Caco-2 (cell line): ENCODE data around the gene CACNB1. TPM values are rescaled to one million over a fixed set of nuclear protein-coding genes. Genes with fewer than 3 reads are reported as not detected.

Experiments
- BruUV-seq: library from RNA; stranded (reverse); fragments of 400-500 nt; replicated peaks from 2 replicates; lab custom pipeline; 2021; lab: Mats Ljungman, UMichigan
- CTCF ChIA-PET: fragments of 300-600 bp; sonication (Branson Sonifier 250); formaldehyde crosslinking; loops from one replicate; lab custom pipeline; 2022; ENCODE audit warnings: antibody characterized with exemption; lab: Charles Lee
- POLR2A ChIA-PET: fragments of 300-600 bp; sonication (Branson Sonifier 250); formaldehyde crosslinking; loops from one replicate; lab custom pipeline; 2022; ENCODE audit warnings: antibody characterized with exemption; lab: Charles Lee
- DNase-seq, 2 experiments: peaks; one replicate each; pipeline versions ENCODE4 v3.0.0 to v3.0.0-alpha.2; 2020 to 2022
- H3K27me3 ChIP-seq: replicated peaks from 2 replicates; pipeline ENCODE4 v1.6.0; 2011; ENCODE audit warnings: low read length; ENCODE audit not compliant: control insufficient read depth, insufficient read depth
- H3K36me3 ChIP-seq: 2 replicates; pipeline ENCODE4 v1.5.1; 2011; ENCODE audit warnings: low read length; ENCODE audit not compliant: control insufficient read depth, insufficient read depth
- H3K4me1 ChIP-seq: fragments of 250-450 bp; sonication (Bioruptor Pico); 2 replicates; pipeline ENCODE4 v1.5.1; 2020; ENCODE audit warnings: mild to moderate bottlenecking
- H3K4me3 ChIP-seq: 2 replicates; pipeline ENCODE4 v1.5.1; 2011; ENCODE audit warnings: low read depth, mild to moderate bottlenecking, control low read depth, low read length
- H3K9me3 ChIP-seq: fragments of 250-450 bp; sonication (Bioruptor Pico); 2 replicates; pipeline ENCODE4 v1.5.1; 2020; ENCODE audit warnings: mild to moderate bottlenecking, moderate library complexity
- H3K27ac Mint-ChIP-seq: one replicate; pipeline ENCODE4 v1.8.0; 2022; ENCODE audit warnings: mixed read lengths; ENCODE audit not compliant: unreplicated experiment
- H3K27me3 Mint-ChIP-seq: one replicate; pipeline ENCODE4 v1.8.0; 2022; ENCODE audit warnings: mixed read lengths; ENCODE audit not compliant: insufficient read depth, unreplicated experiment
- H3K36me3 Mint-ChIP-seq: one replicate; pipeline ENCODE4 v1.8.0; 2022; ENCODE audit warnings: mild to moderate bottlenecking, mixed read lengths; ENCODE audit not compliant: insufficient read depth, unreplicated experiment
- H3K4me1 Mint-ChIP-seq: one replicate; pipeline ENCODE4 v1.8.0; 2022; ENCODE audit warnings: low read depth, mixed read lengths; ENCODE audit not compliant: unreplicated experiment
- H3K4me3 Mint-ChIP-seq: one replicate; pipeline ENCODE4 v1.8.0; 2022; ENCODE audit warnings: mild to moderate bottlenecking, moderate library complexity, mixed read lengths; ENCODE audit not compliant: unreplicated experiment
- H3K9me3 Mint-ChIP-seq: one replicate; pipeline ENCODE4 v1.8.0; 2022; ENCODE audit warnings: mixed read lengths; ENCODE audit not compliant: unreplicated experiment
- CTCF ChIP-seq, 2 experiments: fragments of 200-600 bp in 1 of 2; IDR thresholded peaks; 1 replicate in 1 of 2; 2 replicates in 1 of 2; pipeline versions ENCODE4 v1.5.1 to v1.8.0; 2011 to 2022; ENCODE audit warnings: antibody characterized with exemption in 1 of 2, control low read depth in 1 of 2, inconsistent platforms in 1 of 2, low read depth in 1 of 2, low read length in 1 of 2, mild to moderate bottlenecking in 1 of 2, moderate library complexity in 1 of 2; ENCODE audit not compliant: insufficient read depth in 1 of 2, severe bottlenecking in 1 of 2, unreplicated experiment in 1 of 2
- intact Hi-C: fragments of 100-400 bp; cut with micrococcal nuclease; formaldehyde crosslinking; loops from one replicate; pipeline ENCODE4 v1.10.0; 2022; ENCODE audit not compliant: unreplicated experiment
- total RNA-seq: library from RNA; stranded (reverse); gene quantifications from 2 replicates; pipeline ENCODE4 v1.2.3, GENCODE V29; 2022

The CACNB1 gene
- total RNA-seq, 1 experiment from 2014 or later, result 7.0 TPM

- Histone ChIP-seq H3K4me1 (no peaks in the 10 kb centered on the region), H3K4me3 (no peak overlapping the region), H3K9me3 (no peaks in the 10 kb centered on the region), H3K27me3 (no peaks in the 10 kb centered on the region), H3K36me3 (no peaks in the 10 kb centered on the region; the same call in 1 of the 2 replicates)
- ChIA-PET POLR2A (no interaction called here), CTCF (no interaction called here)
- no peak for TF ChIP-seq CTCF (IDR thresholded peaks at IDR 0.05; ENCODE audit: insufficient read depth in 1 of 2, low read depth in 1 of 2, low read length in 1 of 2, severe bottlenecking in 1 of 2, unreplicated experiment in 1 of 2)
- H3K9me3 Mint-ChIP-seq, result no peaks in the 10 kb centered on the region
- no TSS peak for BruUV-seq
- no peaks in the 10 kb centered on the region for H3K36me3 Mint-ChIP-seq
- DNase-seq, result no peak
- intact Hi-C loops, result no loop called here
- H3K27me3 Mint-ChIP-seq, result no peaks in the 10 kb centered on the region
- no peak overlapping the region for H3K4me3 Mint-ChIP-seq
- no peak overlapping the region for H3K27ac Mint-ChIP-seq
- H3K4me1 Mint-ChIP-seq, result no peaks in the 10 kb centered on the region
Measured at GRCh38 chr17:39186481-39187002, 10.9 kb downstream of the CACNB1 start.

- intact Hi-C loops, result no loop called here
- H3K9me3 ChIP-seq, result no peaks in the 10 kb centered on the region
- BruUV-seq, result no TSS peak
- ChIA-PET POLR2A (no interaction called here), CTCF (interaction anchor here (0.6 to 1.2 kb wide), 3 partner anchors 9 to 26 kb away, joined by 3 to 8 read pairs (median 4); no protein-coding TSS in a partner anchor)
- no peak overlapping the region for H3K4me3 Mint-ChIP-seq
- TF ChIP-seq CTCF (IDR thresholded peaks at IDR 0.05; ENCODE audit: insufficient read depth in 1 of 2, low read depth in 1 of 2, low read length in 1 of 2, severe bottlenecking in 1 of 2, unreplicated experiment in 1 of 2), result no peak
- no peaks in the 10 kb centered on the region for H3K36me3 Mint-ChIP-seq
- no peak overlapping the region for H3K4me3 ChIP-seq
- no peaks in the 10 kb centered on the region; the same call in 1 of the 2 replicates for H3K36me3 ChIP-seq
- no peak overlapping the region for H3K27ac Mint-ChIP-seq
- no peaks in the 10 kb centered on the region for H3K4me1 ChIP-seq
- no peaks in the 10 kb centered on the region for H3K9me3 Mint-ChIP-seq
- no peak for DNase-seq
- H3K27me3 Mint-ChIP-seq, result no peaks in the 10 kb centered on the region
- no peaks in the 10 kb centered on the region for H3K4me1 Mint-ChIP-seq
- no peaks in the 10 kb centered on the region for H3K27me3 ChIP-seq
Measured at GRCh38 chr17:39183720-39184119, 13.7 kb downstream of the CACNB1 start.

GRCh38 chr17:39183045-39183444, 14.4 kb downstream of the CACNB1 start:
- Mint-ChIP-seq H3K27ac (no peak overlapping the region), H3K9me3 (no peaks in the 10 kb centered on the region)

More at GRCh38 chr17:39183045-39183444, 14.4 kb downstream of the CACNB1 start:
- intact Hi-C loops, result no loop called here
- Histone ChIP-seq H3K36me3 (no peaks in the 10 kb centered on the region; the same call in 1 of the 2 replicates), H3K4me1 (no peaks in the 10 kb centered on the region), H3K4me3 (no peak overlapping the region), H3K9me3 (no peaks in the 10 kb centered on the region), H3K27me3 (no peaks in the 10 kb centered on the region)
- Mint-ChIP-seq H3K4me1 (no peaks in the 10 kb centered on the region), H3K4me3 (no peak overlapping the region), H3K27me3 (no peaks in the 10 kb centered on the region), H3K36me3 (no peaks in the 10 kb centered on the region)
- POLR2A ChIA-PET, result no interaction called here
- no peak for TF ChIP-seq CTCF (IDR thresholded peaks at IDR 0.05; ENCODE audit: insufficient read depth in 1 of 2, low read depth in 1 of 2, low read length in 1 of 2, severe bottlenecking in 1 of 2, unreplicated experiment in 1 of 2)
- no TSS peak for BruUV-seq
- DNase-seq, result no peak
- CTCF ChIA-PET, result interaction anchor here (0.6 to 1.2 kb wide), 2 partner anchors 9 to 26 kb away, joined by 3 to 8 read pairs; no protein-coding TSS in a partner anchor
